OCI-LY1 (cell line): ENCODE data around the gene THTPA.

Experiments
- EZH2 ChIP-seq: fragments of 200-600 bp; sonication (generic), shearing (Covaris generic); IDR thresholded peaks from 2 replicates; pipeline ENCODE4 v1.8.0; 2017; ENCODE audit warnings: borderline replicate concordance, mixed run types, mild to moderate bottlenecking, antibody characterized with exemption, low read length, moderate library complexity, mixed read lengths
- TF ChIP-seq, protein P1 (sequence below): fragments of 200-600 bp; sonication (generic), shearing (Covaris generic); IDR thresholded peaks from 2 replicates; pipeline ENCODE4 v1.5.1; 2017; ENCODE audit warnings: mild to moderate bottlenecking, antibody characterized with exemption, low read length, moderate library complexity, mixed read lengths

- TF ChIP-seq, protein P1, sequence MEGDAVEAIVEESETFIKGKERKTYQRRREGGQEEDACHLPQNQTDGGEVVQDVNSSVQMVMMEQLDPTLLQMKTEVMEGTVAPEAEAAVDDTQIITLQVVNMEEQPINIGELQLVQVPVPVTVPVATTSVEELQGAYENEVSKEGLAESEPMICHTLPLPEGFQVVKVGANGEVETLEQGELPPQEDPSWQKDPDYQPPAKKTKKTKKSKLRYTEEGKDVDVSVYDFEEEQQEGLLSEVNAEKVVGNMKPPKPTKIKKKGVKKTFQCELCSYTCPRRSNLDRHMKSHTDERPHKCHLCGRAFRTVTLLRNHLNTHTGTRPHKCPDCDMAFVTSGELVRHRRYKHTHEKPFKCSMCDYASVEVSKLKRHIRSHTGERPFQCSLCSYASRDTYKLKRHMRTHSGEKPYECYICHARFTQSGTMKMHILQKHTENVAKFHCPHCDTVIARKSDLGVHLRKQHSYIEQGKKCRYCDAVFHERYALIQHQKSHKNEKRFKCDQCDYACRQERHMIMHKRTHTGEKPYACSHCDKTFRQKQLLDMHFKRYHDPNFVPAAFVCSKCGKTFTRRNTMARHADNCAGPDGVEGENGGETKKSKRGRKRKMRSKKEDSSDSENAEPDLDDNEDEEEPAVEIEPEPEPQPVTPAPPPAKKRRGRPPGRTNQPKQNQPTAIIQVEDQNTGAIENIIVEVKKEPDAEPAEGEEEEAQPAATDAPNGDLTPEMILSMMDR, result no peak
- TF ChIP-seq EZH2, result no peak
These were observed 11.3 kb downstream of the THTPA start, which contains the start of gene AP1G2 for GRCh38 chr14:23567186-23568020.
